Neural progenitor cell (in vitro differentiated cells): ENCODE measurements around the gene ASB13. TPM values are rescaled to one million over a fixed set of nuclear protein-coding genes. Genes with fewer than 3 reads are reported as not detected.

ENCODE experiments used
- DNase-seq: peaks from one replicate; pipeline ENCODE4 v3.0.0-alpha.2; 2016; ENCODE audit warnings: low spot score
- H2AFZ ChIP-seq: fragments of 200-600 bp; sonication (generic); replicated peaks from 2 replicates; pipeline ENCODE4 v1.6.1; 2016; ENCODE audit warnings: antibody characterized with exemption
- H3F3A ChIP-seq: fragments of 200-600 bp; sonication (generic); 2 replicates; pipeline ENCODE4 v1.6.1; 2016; ENCODE audit warnings: antibody characterized with exemption, low read depth
- H3K27ac ChIP-seq: fragments of 200-600 bp; sonication (generic); 2 replicates; pipeline ENCODE4 v1.5.1; 2016; ENCODE audit warnings: mild to moderate bottlenecking
- H3K27me3 ChIP-seq: fragments of 200-600 bp; sonication (generic); 2 replicates; pipeline ENCODE4 v1.6.1; 2016; ENCODE audit warnings: mild to moderate bottlenecking, moderate library complexity
- H3K36me3 ChIP-seq: fragments of 200-600 bp; sonication (generic); 2 replicates; pipeline ENCODE4 v1.5.1; 2016
- H3K4me1 ChIP-seq: fragments of 200-600 bp; sonication (generic); 2 replicates; pipeline ENCODE4 v1.6.1; 2016; ENCODE audit warnings: mixed run types
- H3K4me2 ChIP-seq: fragments of 200-600 bp; sonication (generic); 2 replicates; pipeline ENCODE4 v1.6.1; 2016
- H3K4me3 ChIP-seq: fragments of 200-600 bp; sonication (generic); 2 replicates; pipeline ENCODE4 v1.5.1; 2016
- H3K79me2 ChIP-seq: fragments of 200-600 bp; sonication (generic); 2 replicates; pipeline ENCODE4 v1.6.1; 2016; ENCODE audit warnings: low read depth
- H3K9ac ChIP-seq: fragments of 200-600 bp; sonication (generic); 2 replicates; pipeline ENCODE4 v1.6.1; 2016
- H3K9me3 ChIP-seq: fragments of 200-600 bp; sonication (generic); 2 replicates; pipeline ENCODE4 v1.5.1; 2016; ENCODE audit warnings: low read depth
- H4K20me1 ChIP-seq: fragments of 200-600 bp; sonication (generic); 2 replicates; pipeline ENCODE4 v1.6.1; 2016; ENCODE audit warnings: low read depth
- H3K27ac Mint-ChIP-seq: 3 replicates; pipeline ENCODE4 v1.8.0; 2021; ENCODE audit warnings: mixed read lengths
- H3K27me3 Mint-ChIP-seq: 2 replicates; pipeline ENCODE4 v1.8.0; 2022; ENCODE audit warnings: low read depth, mild to moderate bottlenecking, inconsistent platforms, moderate library complexity, mixed read lengths; ENCODE audit not compliant: insufficient read depth
- H3K36me3 Mint-ChIP-seq: 3 replicates; pipeline ENCODE4 v1.8.0; 2021; ENCODE audit warnings: mixed read lengths
- H3K4me1 Mint-ChIP-seq: 3 replicates; pipeline ENCODE4 v1.8.0; 2021; ENCODE audit warnings: mixed read lengths
- H3K4me3 Mint-ChIP-seq: 3 replicates; pipeline ENCODE4 v1.8.0; 2021; ENCODE audit warnings: mild to moderate bottlenecking, moderate library complexity, mixed read lengths
- H3K9me3 Mint-ChIP-seq: 3 replicates; pipeline ENCODE4 v1.8.0; 2020; ENCODE audit warnings: mixed read lengths
- CTCF ChIP-seq: fragments of 200-600 bp; sonication (generic); IDR thresholded peaks from 2 replicates; pipeline ENCODE4 v1.5.1; 2017; ENCODE audit warnings: antibody characterized with exemption, mild to moderate bottlenecking
- EZH2 ChIP-seq: fragments of 200-600 bp; sonication (generic); IDR thresholded peaks from 2 replicates; pipeline ENCODE4 v1.6.1; 2017; ENCODE audit warnings: antibody characterized with exemption, mild to moderate bottlenecking, moderate library complexity
- EZH2phosphoT487 ChIP-seq: fragments of 200-600 bp; sonication (generic); IDR thresholded peaks from 2 replicates; pipeline ENCODE4 v1.6.1; 2017; ENCODE audit warnings: antibody characterized with exemption
- total RNA-seq: library from RNA; depleted of rRNA; stranded (reverse); fragments of >200 nt; gene quantifications from 2 replicates; pipeline ENCODE4 v1.2.3, GENCODE V29; 2015; ENCODE audit warnings: low replicate concordance

The ASB13 gene
- total RNA-seq, 1 donor from 2014 or later = 15.0 TPM

- Histone ChIP-seq H3K9me3 (no peaks in the 10 kb centered on the region), H4K20me1 (peaks cover 1% of the 10 kb centered on the region), H3F3A (no peaks in the 10 kb centered on the region), H3K36me3 (no peaks in the 10 kb centered on the region), H3K4me3 (no peak overlapping the region), H3K9ac (no peak overlapping the region), H2AFZ (no peak overlapping the region), H3K27ac (no peak overlapping the region), H3K27me3 (no peaks in the 10 kb centered on the region), H3K4me2 (no peak overlapping the region), H3K79me2 (peaks cover 22% of the 10 kb centered on the region), H3K4me1 (peaks cover 9% of the 10 kb centered on the region)
- Mint-ChIP-seq H3K4me1 (peaks cover 12% of the 10 kb centered on the region), H3K36me3 (peaks cover 6% of the 10 kb centered on the region), H3K4me3 (no peak overlapping the region), H3K27ac (no peak overlapping the region), H3K9me3 (no peaks in the 10 kb centered on the region), H3K27me3 (peaks cover 2% of the 10 kb centered on the region)
- no peak for DNase-seq
- TF ChIP-seq EZH2phosphoT487 (no peak), EZH2 (no peak), CTCF (no peak)
These were observed 12.1 kb downstream of the ASB13 start for GRCh38 chr10:5654218-5654755.

GRCh38 chr10:5652746-5653145 lies 13.6 kb downstream of the ASB13 start:
- peaks cover 11% of the 10 kb centered on the region for H3K79me2 ChIP-seq
- Mint-ChIP-seq H3K27me3 (peaks cover 2% of the 10 kb centered on the region), H3K36me3 (peaks cover 7% of the 10 kb centered on the region), H3K4me1 (peaks cover 3% of the 10 kb centered on the region), H3K4me3 (no peak overlapping the region), H3K9me3 (no peaks in the 10 kb centered on the region), H3K27ac (no peak overlapping the region)
- H3K36me3 ChIP-seq = no peaks in the 10 kb centered on the region
- H3K27ac ChIP-seq = no peak overlapping the region
- no peaks in the 10 kb centered on the region for H4K20me1 ChIP-seq
- H3K4me1 ChIP-seq = no peaks in the 10 kb centered on the region
- H3K9me3 ChIP-seq = no peaks in the 10 kb centered on the region
- TF ChIP-seq EZH2 = no peak
- TF ChIP-seq CTCF = no peak
- no peak for TF ChIP-seq EZH2phosphoT487
- no peak overlapping the region for H3K4me2 ChIP-seq
- H3K4me3 ChIP-seq = no peak overlapping the region
- no peaks in the 10 kb centered on the region for H3K27me3 ChIP-seq
- DNase-seq = no peak
- H3K9ac ChIP-seq = no peak overlapping the region
- H3F3A ChIP-seq = no peaks in the 10 kb centered on the region
- no peak overlapping the region for H2AFZ ChIP-seq

- H3K9me3 ChIP-seq = no peaks in the 10 kb centered on the region
- H3K4me3 ChIP-seq = no peak overlapping the region
- no peak for DNase-seq
- no peak overlapping the region for H3K4me3 Mint-ChIP-seq
- no peak overlapping the region for H3K27ac Mint-ChIP-seq
- H3K27me3 Mint-ChIP-seq = peaks cover 2% of the 10 kb centered on the region
- no peaks in the 10 kb centered on the region for H3K36me3 ChIP-seq
- no peaks in the 10 kb centered on the region for H3K4me1 ChIP-seq
- no peaks in the 10 kb centered on the region for H3K27me3 ChIP-seq
- H3K4me2 ChIP-seq = no peak overlapping the region
- peaks cover 9% of the 10 kb centered on the region for H3K4me1 Mint-ChIP-seq
- no peak overlapping the region for H2AFZ ChIP-seq
- no peaks in the 10 kb centered on the region for H3F3A ChIP-seq
- no peaks in the 10 kb centered on the region for H4K20me1 ChIP-seq
- no peaks in the 10 kb centered on the region for H3K9me3 Mint-ChIP-seq
- H3K9ac ChIP-seq = no peak overlapping the region
- peaks cover 8% of the 10 kb centered on the region for H3K36me3 Mint-ChIP-seq
- no peak for TF ChIP-seq EZH2
- TF ChIP-seq EZH2phosphoT487 = no peak
- no peak for TF ChIP-seq CTCF
- no peak overlapping the region for H3K27ac ChIP-seq
- no peaks in the 10 kb centered on the region for H3K79me2 ChIP-seq
These were observed 15.0 kb downstream of the ASB13 start for GRCh38 chr10:5651388-5651764.
